ENCODE data around the gene CELF2.

CELF2 gene

GRCh38 chr10:11261687-11262493, 244.2 kb downstream of the CELF2 start:
- DNase-seq (ENCODE audit: low read depth) = no peak
- no peak for TF ChIP-seq CTCF (conservative IDR thresholded peaks at IDR 0.05; ENCODE audit: control insufficient read depth, insufficient read depth, low read depth, low read length)
- no peak overlapping the region for H3K4me3 ChIP-seq (ENCODE audit: control insufficient read depth, low read depth, low read length)

- no peak for TF ChIP-seq CTCF (conservative IDR thresholded peaks at IDR 0.05; ENCODE audit: control insufficient read depth, insufficient read depth, low read depth, low read length)
- DNase-seq (ENCODE audit: low read depth) = no peak
- no peak overlapping the region for H3K4me3 ChIP-seq (ENCODE audit: control insufficient read depth, low read depth, low read length)
These were observed 245.0 kb downstream of the CELF2 start for GRCh38 chr10:11262494-11263345.

- no peak overlapping the region for H3K4me3 ChIP-seq (ENCODE audit: control insufficient read depth, low read depth, low read length)
- no peak for TF ChIP-seq CTCF (conservative IDR thresholded peaks at IDR 0.05; ENCODE audit: control insufficient read depth, insufficient read depth, low read depth, low read length)
- DNase-seq (ENCODE audit: low read depth) = no peak
These were observed 246.1 kb downstream of the CELF2 start for GRCh38 chr10:11263767-11264166.

- no peak for DNase-seq (ENCODE audit: low read depth)
- no peak for TF ChIP-seq CTCF (conservative IDR thresholded peaks at IDR 0.05; ENCODE audit: control insufficient read depth, insufficient read depth, low read depth, low read length)
- no peak overlapping the region for H3K4me3 ChIP-seq (ENCODE audit: control insufficient read depth, low read depth, low read length)
These were observed 246.8 kb downstream of the CELF2 start for GRCh38 chr10:11264296-11265048.

GRCh38 chr10:11265484-11265883, 247.8 kb downstream of the CELF2 start:
- no peak overlapping the region for H3K4me3 ChIP-seq (ENCODE audit: control insufficient read depth, low read depth, low read length)
- no peak for TF ChIP-seq CTCF (conservative IDR thresholded peaks at IDR 0.05; ENCODE audit: control insufficient read depth, insufficient read depth, low read depth, low read length)
- no peak for DNase-seq (ENCODE audit: low read depth)

- no peak for DNase-seq (ENCODE audit: low read depth)
- no peak overlapping the region for H3K4me3 ChIP-seq (ENCODE audit: control insufficient read depth, low read depth, low read length)
- TF ChIP-seq CTCF (conservative IDR thresholded peaks at IDR 0.05; ENCODE audit: control insufficient read depth, insufficient read depth, low read depth, low read length) = no peak
These were observed 248.8 kb downstream of the CELF2 start for GRCh38 chr10:11266426-11266825.

Measured in fibroblast of mammary gland (primary cell).